ENCODE data around the gene DPP9.

Gene DPP9

DNA sequence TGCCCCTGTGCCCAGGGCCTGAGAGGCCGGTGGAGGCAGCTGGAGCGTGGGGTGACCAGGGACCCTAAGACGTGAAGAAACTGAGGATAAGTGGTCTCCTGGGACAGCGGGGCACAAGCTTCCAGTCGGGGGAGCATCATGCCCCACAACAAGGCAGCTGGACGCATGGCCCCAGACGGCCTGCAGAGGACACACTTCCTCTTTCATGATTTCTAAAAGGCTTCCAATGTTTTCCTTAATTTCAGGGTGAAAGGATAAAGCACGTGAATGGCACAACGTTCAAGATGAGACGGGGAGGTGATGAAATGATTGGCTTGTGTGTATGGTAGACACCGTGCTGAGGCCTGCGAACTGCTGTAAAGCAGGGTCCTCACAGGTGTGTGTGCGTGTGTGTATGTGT lies 33.3 kb downstream of the DPP9 start:
- Histone ChIP-seq H3K27me3 (ENCODE audit: control insufficient read depth, insufficient read depth, low read length) (no peaks in the 10 kb centered on the region), H3K36me3 (ENCODE audit: control insufficient read depth, insufficient read depth, low read length) (no peaks in the 10 kb centered on the region), H3K4me2 (ENCODE audit: low read length) (no peak overlapping the region), H3K4me3 (ENCODE audit: low read depth, low read length) (no peak overlapping the region), H3K9ac (no peak overlapping the region), H3K9me3 (ENCODE audit: control insufficient read depth, low read length) (no peaks in the 10 kb centered on the region), H2AFZ (no peak overlapping the region), H3K27ac (no peak overlapping the region), H3K79me2 (peaks cover 2% of the 10 kb centered on the region), H3K4me1 (no peaks in the 10 kb centered on the region)
- TF ChIP-seq, protein P1, sequence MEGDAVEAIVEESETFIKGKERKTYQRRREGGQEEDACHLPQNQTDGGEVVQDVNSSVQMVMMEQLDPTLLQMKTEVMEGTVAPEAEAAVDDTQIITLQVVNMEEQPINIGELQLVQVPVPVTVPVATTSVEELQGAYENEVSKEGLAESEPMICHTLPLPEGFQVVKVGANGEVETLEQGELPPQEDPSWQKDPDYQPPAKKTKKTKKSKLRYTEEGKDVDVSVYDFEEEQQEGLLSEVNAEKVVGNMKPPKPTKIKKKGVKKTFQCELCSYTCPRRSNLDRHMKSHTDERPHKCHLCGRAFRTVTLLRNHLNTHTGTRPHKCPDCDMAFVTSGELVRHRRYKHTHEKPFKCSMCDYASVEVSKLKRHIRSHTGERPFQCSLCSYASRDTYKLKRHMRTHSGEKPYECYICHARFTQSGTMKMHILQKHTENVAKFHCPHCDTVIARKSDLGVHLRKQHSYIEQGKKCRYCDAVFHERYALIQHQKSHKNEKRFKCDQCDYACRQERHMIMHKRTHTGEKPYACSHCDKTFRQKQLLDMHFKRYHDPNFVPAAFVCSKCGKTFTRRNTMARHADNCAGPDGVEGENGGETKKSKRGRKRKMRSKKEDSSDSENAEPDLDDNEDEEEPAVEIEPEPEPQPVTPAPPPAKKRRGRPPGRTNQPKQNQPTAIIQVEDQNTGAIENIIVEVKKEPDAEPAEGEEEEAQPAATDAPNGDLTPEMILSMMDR (IDR thresholded peaks at IDR 0.05), result no peak

DNA sequence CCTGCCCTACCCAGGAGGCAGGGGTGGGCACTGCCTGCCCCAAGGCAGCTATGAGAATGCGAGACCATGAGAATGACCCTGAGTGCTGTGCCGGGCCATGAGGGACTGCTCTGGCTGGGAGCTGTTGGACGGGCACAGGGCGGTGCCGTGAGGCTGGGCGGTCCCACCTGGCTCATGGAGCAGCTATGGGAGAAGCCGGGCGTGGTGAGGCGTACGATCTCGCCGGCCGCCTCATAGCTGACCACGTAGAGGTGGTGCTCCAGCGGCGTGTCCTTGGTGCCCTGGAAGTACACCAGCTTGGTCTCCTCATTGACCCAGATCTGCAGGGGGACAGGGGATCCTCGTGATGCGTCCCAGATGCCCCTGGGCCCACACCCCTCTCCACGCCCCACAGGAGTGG lies 34.2 kb downstream of the DPP9 start:
- H3K4me3 ChIP-seq (ENCODE audit: low read depth, low read length), result no peak overlapping the region
- H3K4me1 ChIP-seq, result no peaks in the 10 kb centered on the region
- TF ChIP-seq, protein P1 (IDR thresholded peaks at IDR 0.05), result no peak
- H3K79me2 ChIP-seq, result peaks cover 2% of the 10 kb centered on the region
- H3K9me3 ChIP-seq (ENCODE audit: control insufficient read depth, low read length), result no peaks in the 10 kb centered on the region
- no peaks in the 10 kb centered on the region for H3K36me3 ChIP-seq (ENCODE audit: control insufficient read depth, insufficient read depth, low read length)
- no peak overlapping the region for H3K9ac ChIP-seq
- H2AFZ ChIP-seq, result no peak overlapping the region
- H3K4me2 ChIP-seq (ENCODE audit: low read length), result no peak overlapping the region
- H3K27ac ChIP-seq, result no peak overlapping the region
- H3K27me3 ChIP-seq (ENCODE audit: control insufficient read depth, insufficient read depth, low read length), result no peaks in the 10 kb centered on the region

DNA sequence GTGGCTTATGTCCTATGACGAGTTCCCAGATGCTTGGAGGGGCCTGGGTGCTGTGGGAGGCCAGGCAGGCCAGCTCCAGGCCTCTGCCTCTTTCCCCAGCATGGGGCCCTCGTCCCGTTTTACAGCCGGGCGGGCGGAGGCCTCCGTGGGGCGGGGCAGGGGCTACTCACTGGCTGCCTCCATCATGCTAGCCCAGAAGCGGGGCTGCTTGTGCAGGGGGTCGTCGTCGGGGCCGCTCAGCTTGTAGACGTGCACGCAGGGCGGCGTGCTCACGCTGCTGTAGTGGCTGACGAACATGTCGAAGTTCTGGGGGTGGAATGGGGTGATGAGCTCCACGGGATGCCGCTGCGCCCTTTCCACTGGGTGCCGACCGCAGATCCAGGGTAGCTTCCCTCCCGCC lies 35.1 kb downstream of the DPP9 start:
- Histone ChIP-seq H2AFZ (no peak overlapping the region), H3K9ac (no peak overlapping the region), H3K79me2 (no peaks in the 10 kb centered on the region), H3K36me3 (ENCODE audit: control insufficient read depth, insufficient read depth, low read length) (no peaks in the 10 kb centered on the region), H3K27ac (no peak overlapping the region), H3K9me3 (ENCODE audit: control insufficient read depth, low read length) (no peaks in the 10 kb centered on the region), H3K4me3 (ENCODE audit: low read depth, low read length) (no peak overlapping the region), H3K27me3 (ENCODE audit: control insufficient read depth, insufficient read depth, low read length) (no peaks in the 10 kb centered on the region), H3K4me2 (ENCODE audit: low read length) (no peak overlapping the region), H3K4me1 (no peaks in the 10 kb centered on the region)
- TF ChIP-seq, protein P1 (IDR thresholded peaks at IDR 0.05), result no peak

DNA sequence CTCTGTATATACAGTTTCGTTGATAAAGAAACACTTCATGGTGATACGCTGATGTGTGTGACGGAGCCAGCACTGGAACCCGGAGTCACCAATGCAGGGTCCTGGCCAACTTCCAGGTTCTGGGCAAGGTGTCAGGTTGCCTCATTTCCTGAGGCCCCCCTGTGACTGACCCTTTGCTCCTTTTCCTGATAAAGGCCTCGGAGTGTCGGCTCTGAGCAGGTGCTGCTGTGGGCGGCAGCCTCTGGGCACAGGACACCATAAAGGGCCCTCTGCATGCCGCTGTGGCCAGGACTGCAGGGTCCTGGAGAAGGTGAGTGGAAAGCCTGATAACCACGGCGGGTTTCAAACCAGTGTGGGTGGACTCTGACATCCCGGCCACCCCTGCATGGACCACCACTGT lies 36.2 kb downstream of the DPP9 start:
- no peak overlapping the region for H3K9ac ChIP-seq
- no peak overlapping the region for H3K27ac ChIP-seq
- H3K27me3 ChIP-seq (ENCODE audit: control insufficient read depth, insufficient read depth, low read length), result no peaks in the 10 kb centered on the region
- no peak overlapping the region for H3K4me2 ChIP-seq (ENCODE audit: low read length)
- H3K4me1 ChIP-seq, result no peaks in the 10 kb centered on the region
- no peaks in the 10 kb centered on the region for H3K79me2 ChIP-seq
- TF ChIP-seq, protein P1 (IDR thresholded peaks at IDR 0.05), result no peak
- H3K4me3 ChIP-seq (ENCODE audit: low read depth, low read length), result no peak overlapping the region
- H2AFZ ChIP-seq, result no peak overlapping the region
- H3K9me3 ChIP-seq (ENCODE audit: control insufficient read depth, low read length), result no peaks in the 10 kb centered on the region
- no peaks in the 10 kb centered on the region for H3K36me3 ChIP-seq (ENCODE audit: control insufficient read depth, insufficient read depth, low read length)

DNA sequence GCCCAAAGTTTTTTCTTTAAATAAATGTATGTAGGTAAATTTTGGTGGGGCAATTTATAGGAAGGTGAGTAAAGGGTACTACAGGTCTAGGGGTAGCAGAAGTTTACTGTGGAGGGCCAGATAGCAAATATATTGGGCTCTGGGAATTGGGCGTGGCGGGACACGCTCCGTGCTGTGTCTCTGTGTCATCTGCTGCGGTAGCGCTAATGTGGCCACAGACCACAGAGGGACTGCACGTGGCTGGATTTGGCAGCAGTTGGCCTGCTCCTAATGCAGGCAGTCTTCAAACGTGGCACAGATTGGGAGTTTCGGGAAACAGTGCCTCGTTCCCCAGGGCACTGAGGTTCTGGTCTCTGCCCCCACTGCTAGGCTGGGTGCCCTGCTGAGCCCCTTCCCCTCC lies 36.9 kb downstream of the DPP9 start:
- H3K27me3 ChIP-seq (ENCODE audit: control insufficient read depth, insufficient read depth, low read length), result no peaks in the 10 kb centered on the region
- no peak overlapping the region for H3K27ac ChIP-seq
- no peak overlapping the region for H3K9ac ChIP-seq
- H3K4me1 ChIP-seq, result no peaks in the 10 kb centered on the region
- no peaks in the 10 kb centered on the region for H3K9me3 ChIP-seq (ENCODE audit: control insufficient read depth, low read length)
- no peak overlapping the region for H2AFZ ChIP-seq
- no peak overlapping the region for H3K4me3 ChIP-seq (ENCODE audit: low read depth, low read length)
- TF ChIP-seq, protein P1 (IDR thresholded peaks at IDR 0.05), result no peak
- H3K4me2 ChIP-seq (ENCODE audit: low read length), result no peak overlapping the region
- no peaks in the 10 kb centered on the region for H3K36me3 ChIP-seq (ENCODE audit: control insufficient read depth, insufficient read depth, low read length)
- H3K79me2 ChIP-seq, result no peaks in the 10 kb centered on the region
